Erythroblast (primary cell): ENCODE results near the gene DEPDC5.

Experiments
- GATA1 ChIP-seq: IDR thresholded peaks from 2 replicates; pipeline ENCODE4 v1.6.1; 2011; ENCODE audit warnings: low read depth, mild to moderate bottlenecking, control low read depth, low read length, moderate library complexity
- POLR2A ChIP-seq: IDR thresholded peaks from 2 replicates; pipeline ENCODE4 v1.6.1; 2011; ENCODE audit warnings: mild to moderate bottlenecking, low read length

DNA sequence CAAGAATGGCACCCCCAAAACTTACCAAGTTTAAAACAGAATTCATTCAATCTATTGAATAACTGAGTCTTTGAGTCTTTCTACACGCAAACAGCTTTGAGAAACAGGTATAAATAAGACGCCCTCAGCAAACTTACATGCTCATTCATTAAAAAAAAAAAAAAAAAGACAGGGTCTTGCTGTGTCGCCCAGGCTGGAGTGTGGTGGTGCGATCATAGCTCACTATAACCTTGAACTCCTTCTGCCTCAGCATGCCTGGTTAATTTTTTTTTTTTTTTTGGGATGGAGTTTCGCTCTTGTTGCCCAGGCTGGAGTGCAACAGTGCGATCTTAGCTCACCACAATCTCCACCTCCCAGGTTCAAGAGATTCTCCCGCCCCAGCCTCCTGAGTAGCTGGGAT lies 9.9 kb upstream of the DEPDC5 start:
- TF ChIP-seq POLR2A (no peak), GATA1 (no peak)
